ENCODE measurements around the gene TCP11L2.

TCP11L2 gene

DNA sequence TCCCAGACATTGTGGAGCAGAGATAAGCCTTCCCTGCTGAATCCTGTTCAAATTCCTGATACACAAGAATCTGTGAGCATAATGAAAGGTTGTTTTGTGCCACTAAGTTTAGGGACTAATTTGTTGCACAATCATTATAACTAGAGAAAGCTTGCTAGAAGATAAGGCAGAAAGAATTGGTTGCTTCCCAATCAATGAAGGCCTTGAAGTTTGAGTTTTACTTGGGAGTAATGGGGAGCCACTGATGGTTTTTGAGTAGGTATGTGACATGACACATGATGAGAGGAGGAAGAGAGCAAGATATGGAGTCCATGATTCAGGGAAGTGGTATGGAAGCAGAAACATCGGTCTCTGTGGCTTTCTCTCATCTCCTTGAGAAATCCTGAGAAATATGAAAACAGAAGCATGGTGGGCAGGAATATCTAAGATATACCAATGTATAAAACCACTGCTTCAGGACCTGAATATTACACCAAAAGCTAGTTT is 13.3 kb upstream of the TCP11L2 start:
- Mint-ChIP-seq H3K27ac (no peak overlapping the region), H3K9me3 (no peaks in the 10 kb centered on the region), H3K36me3 (ENCODE audit: low read depth) (no peaks in the 10 kb centered on the region), H3K4me3 (no peak overlapping the region), H3K4me1 (ENCODE audit: low read depth) (peaks cover 31% of the 10 kb centered on the region), H3K27me3 (peaks cover 20% of the 10 kb centered on the region)
- intact Hi-C loops (cut with micrococcal nuclease): no loop called here

DNA sequence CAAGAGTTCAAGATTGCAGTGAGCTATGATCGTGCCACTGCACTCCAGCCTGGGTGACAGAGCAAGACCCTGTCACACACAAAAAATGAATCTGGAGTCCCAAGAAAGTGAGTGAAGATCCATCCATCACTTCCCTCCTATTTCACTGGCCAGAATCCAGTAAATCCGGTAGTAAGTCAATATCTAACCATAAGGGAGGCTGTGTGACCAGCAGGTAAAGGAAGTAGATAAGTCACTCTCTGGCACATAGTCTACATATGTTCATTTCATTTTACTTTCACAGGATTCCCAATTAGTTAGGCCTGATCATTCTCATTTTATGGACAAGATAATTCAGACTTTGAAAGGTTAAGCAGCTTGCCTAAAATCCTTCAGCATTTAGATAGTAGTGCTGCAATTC is 11.9 kb upstream of the TCP11L2 start:
- H3K27me3 Mint-ChIP-seq: peaks cover 11% of the 10 kb centered on the region
- H3K36me3 Mint-ChIP-seq (ENCODE audit: low read depth): no peaks in the 10 kb centered on the region
- H3K9me3 Mint-ChIP-seq: no peaks in the 10 kb centered on the region
- no peak overlapping the region for H3K27ac Mint-ChIP-seq
- peaks cover 24% of the 10 kb centered on the region for H3K4me1 Mint-ChIP-seq (ENCODE audit: low read depth)
- intact Hi-C loops (cut with micrococcal nuclease): no loop called here
- H3K4me3 Mint-ChIP-seq: no peak overlapping the region

DNA sequence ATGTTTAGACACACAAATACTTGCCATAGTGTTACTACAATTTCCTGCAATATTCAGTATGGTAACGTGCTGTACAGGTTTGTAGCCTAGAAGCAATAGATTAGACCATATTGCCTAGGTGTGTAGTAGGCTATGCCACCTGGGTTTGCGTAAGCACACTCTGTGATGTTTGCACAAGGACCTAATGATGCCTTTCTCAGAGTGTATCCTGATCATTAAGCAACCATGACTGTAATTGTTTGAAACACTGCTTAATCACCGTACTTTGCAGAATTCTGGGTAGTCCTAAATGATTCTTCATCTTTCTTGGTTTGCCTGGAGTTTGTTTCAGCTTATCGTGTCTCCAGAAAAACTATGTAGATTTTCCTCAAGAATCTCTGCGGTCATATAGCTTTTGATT is 11.2 kb upstream of the TCP11L2 start:
- Mint-ChIP-seq H3K9me3 (no peaks in the 10 kb centered on the region), H3K27me3 (peaks cover 10% of the 10 kb centered on the region), H3K4me3 (no peak overlapping the region), H3K4me1 (ENCODE audit: low read depth) (peaks cover 24% of the 10 kb centered on the region), H3K36me3 (ENCODE audit: low read depth) (no peaks in the 10 kb centered on the region), H3K27ac (no peak overlapping the region)
- intact Hi-C loops (cut with micrococcal nuclease): no loop called here

DNA sequence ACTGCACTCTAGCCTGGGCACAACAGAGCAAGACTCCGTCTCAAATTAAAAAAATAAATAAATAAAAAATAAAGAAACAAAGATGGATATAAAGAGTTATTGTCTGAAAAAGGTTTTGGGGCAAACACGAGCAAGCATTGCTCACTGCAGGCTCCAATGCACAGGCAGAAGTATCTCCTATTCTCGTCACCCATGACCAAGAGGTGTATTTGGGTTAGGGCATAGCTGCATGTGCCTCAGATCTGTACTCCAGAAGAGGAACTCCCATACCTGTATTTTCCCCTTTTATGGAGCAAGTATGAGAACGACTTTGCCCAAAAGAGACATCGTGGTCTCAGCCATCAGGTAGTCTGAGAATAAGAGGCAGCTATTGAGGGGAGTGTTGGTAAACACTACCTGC is 10.2 kb upstream of the TCP11L2 start:
- intact Hi-C loops (cut with micrococcal nuclease): no loop called here
- Mint-ChIP-seq H3K4me3 (no peak overlapping the region), H3K27me3 (peaks cover 1% of the 10 kb centered on the region), H3K36me3 (ENCODE audit: low read depth) (no peaks in the 10 kb centered on the region), H3K4me1 (ENCODE audit: low read depth) (peaks cover 24% of the 10 kb centered on the region), H3K27ac (no peak overlapping the region), H3K9me3 (no peaks in the 10 kb centered on the region)

DNA sequence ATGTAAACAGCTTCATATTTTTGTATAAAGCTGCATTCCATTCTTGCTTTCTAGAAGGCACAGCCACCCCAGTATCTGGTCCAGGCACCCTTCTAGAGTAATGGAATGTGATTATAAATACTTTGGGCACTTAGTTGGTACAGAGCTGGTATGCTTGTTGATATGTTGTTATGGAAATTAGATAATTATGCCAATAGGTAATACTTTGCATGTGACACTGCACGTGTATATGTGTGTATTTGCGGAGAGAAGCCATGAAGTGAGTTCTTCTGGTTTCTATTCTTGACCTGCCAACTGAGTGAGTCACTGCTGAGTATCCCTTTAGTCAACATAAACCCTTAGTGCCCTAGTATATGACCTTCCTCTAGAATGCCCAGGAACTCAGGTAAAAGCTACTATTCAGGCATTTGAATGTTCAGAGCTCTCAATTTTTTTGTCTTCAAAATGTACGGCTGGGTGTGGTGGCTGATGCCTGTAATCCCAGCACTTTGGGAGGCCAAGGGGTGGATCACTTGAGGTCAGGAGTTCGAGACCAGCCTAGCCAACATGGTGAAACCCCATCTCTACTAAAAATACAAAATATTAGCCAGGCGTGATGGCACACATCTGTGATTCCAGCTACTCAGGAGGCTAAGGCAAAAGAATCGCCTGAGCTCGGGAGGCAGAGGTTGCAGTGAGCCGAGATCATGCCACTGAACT is 6.2 kb upstream of the TCP11L2 start:
- Mint-ChIP-seq H3K36me3 (ENCODE audit: low read depth) (no peaks in the 10 kb centered on the region), H3K9me3 (no peaks in the 10 kb centered on the region), H3K4me1 (ENCODE audit: low read depth) (peaks cover 4% of the 10 kb centered on the region), H3K27ac (no peak overlapping the region), H3K4me3 (no peak overlapping the region), H3K27me3 (peaks cover 1% of the 10 kb centered on the region)
- intact Hi-C loops (cut with micrococcal nuclease): no loop called here

DNA sequence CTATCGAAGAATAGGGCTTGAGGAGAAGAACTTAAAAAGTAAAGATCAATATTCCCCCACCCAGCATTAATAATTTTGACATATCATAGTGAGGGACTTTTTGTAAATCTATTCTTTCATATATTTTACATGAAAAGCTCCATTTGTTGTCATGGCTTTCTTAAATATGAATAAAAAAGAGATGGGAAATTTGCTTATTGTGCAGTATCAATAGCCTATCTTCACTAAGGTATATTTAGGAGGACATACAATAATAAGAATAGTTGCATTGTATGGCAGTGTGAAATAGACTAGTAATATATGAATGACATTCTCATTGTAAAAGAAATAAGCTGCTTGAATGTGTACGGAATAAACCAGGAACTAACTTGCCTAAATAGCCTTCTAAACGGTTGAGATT is 5.5 kb upstream of the TCP11L2 start:
- intact Hi-C loops (cut with micrococcal nuclease): no loop called here
- H3K27me3 Mint-ChIP-seq: peaks cover 1% of the 10 kb centered on the region
- no peak overlapping the region for H3K27ac Mint-ChIP-seq
- no peaks in the 10 kb centered on the region for H3K36me3 Mint-ChIP-seq (ENCODE audit: low read depth)
- no peaks in the 10 kb centered on the region for H3K9me3 Mint-ChIP-seq
- no peak overlapping the region for H3K4me3 Mint-ChIP-seq
- peaks cover 7% of the 10 kb centered on the region for H3K4me1 Mint-ChIP-seq (ENCODE audit: low read depth)

DNA sequence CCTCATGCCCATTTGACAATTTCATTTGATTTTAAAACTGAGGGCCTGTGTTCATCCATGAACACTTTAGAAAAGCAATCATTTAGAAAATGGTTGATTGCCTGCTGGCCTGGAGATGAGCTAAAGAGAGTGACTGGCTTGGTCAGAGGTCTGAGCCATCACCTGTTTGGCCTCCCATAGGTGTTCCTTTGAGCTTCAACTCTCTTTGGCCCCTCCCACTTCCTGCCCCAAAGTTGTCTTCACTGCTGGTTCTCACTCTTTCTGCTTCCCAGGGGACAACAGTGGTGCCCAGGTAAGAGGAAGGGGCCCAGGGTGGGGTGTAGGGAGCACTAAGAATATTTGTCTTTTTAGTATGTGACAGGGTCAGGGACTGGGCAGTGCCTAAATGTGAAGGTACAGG is 4.9 kb upstream of the TCP11L2 start:
- no peaks in the 10 kb centered on the region for H3K9me3 Mint-ChIP-seq
- H3K27ac Mint-ChIP-seq: no peak overlapping the region
- intact Hi-C loops (cut with micrococcal nuclease): no loop called here
- H3K27me3 Mint-ChIP-seq: peaks cover 1% of the 10 kb centered on the region
- H3K36me3 Mint-ChIP-seq (ENCODE audit: low read depth): peaks cover 5% of the 10 kb centered on the region
- H3K4me3 Mint-ChIP-seq: no peak overlapping the region
- peaks cover 7% of the 10 kb centered on the region for H3K4me1 Mint-ChIP-seq (ENCODE audit: low read depth)

DNA sequence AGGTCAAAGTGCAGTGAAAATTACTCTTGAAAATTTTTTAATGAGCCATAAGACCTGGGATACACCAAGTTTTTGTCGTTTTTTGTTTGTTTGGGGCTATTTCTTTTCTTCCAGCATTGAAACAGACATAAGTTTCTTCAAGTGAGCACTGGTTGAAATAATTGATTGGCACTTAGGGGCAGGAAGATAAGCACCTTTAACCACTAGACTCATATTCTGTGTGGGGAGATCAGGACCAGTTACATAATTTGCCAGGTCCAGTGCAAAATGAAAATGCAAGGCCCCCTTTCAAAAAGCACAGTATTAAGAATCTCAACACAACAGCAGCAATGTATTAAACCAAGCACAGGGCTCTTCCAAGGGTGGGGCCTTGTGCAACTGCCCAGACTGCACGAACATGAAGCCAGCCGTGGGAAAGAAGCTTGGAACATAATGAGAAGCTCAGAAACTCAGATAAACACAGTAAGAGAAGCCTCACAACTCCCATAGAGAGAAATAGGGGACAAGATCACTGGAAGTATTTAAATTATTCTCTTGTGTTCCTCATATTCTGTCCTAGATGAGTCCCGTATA is 3.2 kb upstream of the TCP11L2 start:
- intact Hi-C loops (cut with micrococcal nuclease): no loop called here
- H3K9me3 Mint-ChIP-seq: no peaks in the 10 kb centered on the region
- no peak overlapping the region for H3K4me3 Mint-ChIP-seq
- H3K27me3 Mint-ChIP-seq: peaks cover 1% of the 10 kb centered on the region
- peaks cover 20% of the 10 kb centered on the region for H3K4me1 Mint-ChIP-seq (ENCODE audit: low read depth)
- peaks cover 11% of the 10 kb centered on the region for H3K36me3 Mint-ChIP-seq (ENCODE audit: low read depth)
- no peak overlapping the region for H3K27ac Mint-ChIP-seq

DNA sequence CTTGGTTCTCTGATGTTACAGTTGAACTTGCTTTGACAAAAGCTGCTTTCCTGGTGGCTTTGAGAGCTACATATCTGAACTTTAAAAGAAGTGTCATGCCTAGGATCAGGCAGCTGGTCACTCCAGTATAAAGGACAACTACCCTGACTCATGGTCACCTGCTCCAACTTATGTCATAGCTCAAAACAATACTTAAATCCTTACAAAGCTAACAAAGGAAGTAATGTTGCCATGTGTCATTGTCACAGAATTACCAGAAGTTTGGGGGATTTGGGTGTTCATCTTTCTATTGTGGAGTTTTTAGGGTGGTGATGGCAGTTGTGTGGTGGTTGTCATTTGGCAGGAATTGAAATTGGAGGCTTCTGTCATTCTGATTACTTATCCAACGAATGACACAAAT is 1.8 kb upstream of the TCP11L2 start:
- Mint-ChIP-seq H3K9me3 (no peaks in the 10 kb centered on the region), H3K27ac (no peak overlapping the region), H3K27me3 (no peaks in the 10 kb centered on the region), H3K36me3 (ENCODE audit: low read depth) (peaks cover 11% of the 10 kb centered on the region), H3K4me1 (ENCODE audit: low read depth) (peaks cover 35% of the 10 kb centered on the region), H3K4me3 (no peak overlapping the region)
- intact Hi-C loops (cut with micrococcal nuclease): no loop called here

DNA sequence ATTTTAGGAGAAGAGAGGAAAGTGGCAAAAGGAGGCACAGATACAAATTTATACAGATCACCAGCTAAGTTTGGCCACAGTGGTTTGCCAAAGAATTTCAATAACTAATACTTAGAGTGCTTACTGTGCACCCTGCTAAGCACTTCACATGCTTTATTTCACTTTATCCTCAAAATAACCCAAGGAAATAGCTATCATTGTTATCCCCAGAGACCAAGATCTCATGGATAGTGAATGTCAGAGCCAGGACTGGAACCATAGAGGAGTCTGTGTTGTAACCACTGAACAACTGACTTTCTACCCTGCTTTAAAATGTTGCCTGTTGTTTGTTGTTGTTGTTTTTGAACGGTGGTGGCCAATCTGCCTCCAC is 1.3 kb upstream of the TCP11L2 start:
- intact Hi-C loops (cut with micrococcal nuclease): no loop called here
- H3K27me3 Mint-ChIP-seq: no peaks in the 10 kb centered on the region
- no peaks in the 10 kb centered on the region for H3K9me3 Mint-ChIP-seq
- H3K36me3 Mint-ChIP-seq (ENCODE audit: low read depth): peaks cover 11% of the 10 kb centered on the region
- peaks cover 39% of the 10 kb centered on the region for H3K4me1 Mint-ChIP-seq (ENCODE audit: low read depth)
- no peak overlapping the region for H3K4me3 Mint-ChIP-seq
- H3K27ac Mint-ChIP-seq: peak overlapping the region; percentile 99

DNA sequence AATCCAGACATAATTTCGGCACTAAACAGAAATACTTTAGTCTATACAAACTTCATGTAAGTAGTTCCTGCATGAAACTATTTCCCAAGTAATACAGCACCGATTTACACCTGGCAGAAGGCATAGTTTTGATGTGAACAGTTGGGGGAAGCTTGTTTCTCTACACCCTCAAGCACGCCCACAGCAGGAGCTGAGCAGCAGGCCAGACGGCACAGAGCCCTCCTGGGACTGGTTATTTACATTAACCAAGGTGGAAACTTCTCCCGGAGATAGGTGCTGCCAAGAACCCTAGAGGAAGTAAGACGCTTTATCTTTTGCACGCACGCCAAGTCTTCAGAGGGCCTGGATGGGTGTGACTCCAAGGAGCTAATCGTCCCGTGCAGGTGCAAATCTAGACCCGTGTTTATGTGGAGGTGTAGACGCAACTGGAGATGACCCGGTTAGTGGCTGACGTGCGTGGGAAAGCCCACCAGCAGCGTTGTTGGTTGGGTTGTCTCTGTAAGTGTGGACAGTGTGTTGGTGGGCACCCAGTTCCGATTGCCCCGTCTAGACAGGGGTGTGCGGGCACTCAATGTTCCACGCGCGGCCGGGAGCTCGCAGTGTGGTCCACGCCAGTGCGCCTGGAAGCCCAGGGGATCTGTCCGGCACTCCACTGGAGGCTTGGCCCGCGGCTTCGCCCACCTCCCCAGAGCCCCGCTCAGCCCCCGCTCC is 767 bp upstream of the TCP11L2 start:
- intact Hi-C loops (cut with micrococcal nuclease): loop anchor here (2.0 kb wide), 1 partner anchor 55 kb away; the partner anchor contains the start of gene POLR3B
- H3K36me3 Mint-ChIP-seq (ENCODE audit: low read depth): peaks cover 11% of the 10 kb centered on the region
- H3K4me3 Mint-ChIP-seq: peak overlapping the region; percentile 76
- no peaks in the 10 kb centered on the region for H3K27me3 Mint-ChIP-seq
- H3K4me1 Mint-ChIP-seq (ENCODE audit: low read depth): peaks cover 42% of the 10 kb centered on the region
- H3K9me3 Mint-ChIP-seq: no peaks in the 10 kb centered on the region
- H3K27ac Mint-ChIP-seq: peak overlapping the region; percentile 99

DNA sequence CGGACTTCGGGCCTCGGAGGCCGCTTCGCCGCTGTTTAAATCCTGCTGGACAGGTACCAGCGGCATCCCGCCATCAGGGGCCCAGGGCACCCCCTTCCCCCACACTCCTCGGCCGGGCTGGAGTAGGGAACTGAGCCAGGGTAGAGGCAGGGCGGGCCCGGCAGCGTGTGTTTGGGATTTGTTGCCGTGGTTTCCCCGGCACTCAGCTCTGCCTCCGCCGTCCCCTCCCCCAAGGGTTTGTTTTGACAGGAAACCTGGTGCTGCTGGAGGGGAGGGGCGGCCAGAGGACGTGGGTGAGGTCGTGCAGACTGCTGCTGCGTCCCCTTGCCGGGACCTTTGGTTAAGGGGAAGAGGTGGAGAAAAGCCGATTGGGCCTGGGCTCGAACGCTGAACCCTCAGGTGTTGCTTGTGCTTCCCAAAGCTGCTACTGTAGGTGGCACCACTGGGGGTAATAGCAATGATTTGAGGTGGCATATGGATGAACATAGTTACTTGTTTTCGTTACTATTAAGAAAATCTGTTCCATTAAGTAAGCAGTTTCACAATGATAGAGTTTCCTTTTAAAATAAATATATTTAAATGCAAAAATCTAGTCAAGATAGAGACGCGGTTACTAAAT is 778 bp downstream of the TCP11L2 start:
- intact Hi-C loops (cut with micrococcal nuclease): loop anchor here (2.0 kb wide), 1 partner anchor 53 kb away; the partner anchor contains the start of gene POLR3B
- no peaks in the 10 kb centered on the region for H3K9me3 Mint-ChIP-seq
- peaks cover 43% of the 10 kb centered on the region for H3K4me1 Mint-ChIP-seq (ENCODE audit: low read depth)
- H3K4me3 Mint-ChIP-seq: peak overlapping the region; percentile 95
- H3K36me3 Mint-ChIP-seq (ENCODE audit: low read depth): peaks cover 11% of the 10 kb centered on the region
- H3K27ac Mint-ChIP-seq: peak overlapping the region; percentile 99
- H3K27me3 Mint-ChIP-seq: no peaks in the 10 kb centered on the region

DNA sequence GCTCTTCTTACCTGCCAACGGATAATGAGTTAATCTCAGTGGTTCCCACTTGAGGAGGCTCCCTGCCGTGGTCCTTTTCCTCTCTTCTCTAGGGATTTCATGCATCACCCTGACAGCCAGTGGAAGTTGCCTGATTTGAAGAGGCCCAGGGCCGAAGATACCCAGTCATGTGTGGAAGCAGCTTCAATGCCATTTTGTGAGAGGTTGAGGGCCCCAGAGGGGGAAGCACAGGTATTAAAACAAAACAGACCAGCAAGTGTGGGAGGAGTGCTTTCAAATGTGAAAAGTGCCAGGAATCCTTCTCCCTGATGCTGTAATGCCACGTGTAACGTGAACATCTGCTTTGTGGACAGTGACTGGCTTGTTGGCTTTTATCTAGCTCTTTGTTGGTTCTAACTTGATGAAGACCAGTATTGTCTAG is 1.5 kb downstream of the TCP11L2 start:
- H3K4me1 Mint-ChIP-seq (ENCODE audit: low read depth): peaks cover 50% of the 10 kb centered on the region

DNA sequence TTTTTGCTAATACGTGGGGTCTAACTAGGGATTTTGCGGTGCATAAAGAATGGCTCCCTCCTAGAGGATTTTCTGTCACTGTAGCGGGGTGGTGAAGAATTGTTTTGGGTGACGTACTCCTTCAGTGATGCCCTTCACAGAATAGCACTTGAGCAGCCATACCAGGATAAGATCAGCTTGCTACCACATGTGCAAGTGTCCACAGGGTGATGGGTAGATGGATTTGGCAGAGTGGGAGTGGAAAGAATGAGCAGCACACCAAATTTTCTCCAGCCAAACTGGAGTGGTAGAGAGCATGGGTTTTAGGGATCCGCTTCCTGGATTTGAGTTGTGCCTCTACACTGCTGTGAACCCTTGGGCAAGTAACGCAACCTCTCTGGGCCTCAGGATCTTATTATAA is 2.3 kb downstream of the TCP11L2 start:
- intact Hi-C loops (cut with micrococcal nuclease): no loop called here
- peaks cover 57% of the 10 kb centered on the region for H3K4me1 Mint-ChIP-seq (ENCODE audit: low read depth)
- H3K9me3 Mint-ChIP-seq: no peaks in the 10 kb centered on the region
- H3K4me3 Mint-ChIP-seq: no peak overlapping the region
- H3K36me3 Mint-ChIP-seq (ENCODE audit: low read depth): peaks cover 11% of the 10 kb centered on the region
- no peak overlapping the region for H3K27ac Mint-ChIP-seq
- H3K27me3 Mint-ChIP-seq: no peaks in the 10 kb centered on the region

More for the DNA sequence above, 1.5 kb downstream of the TCP11L2 start:
- peaks cover 11% of the 10 kb centered on the region for H3K36me3 Mint-ChIP-seq (ENCODE audit: low read depth)
- intact Hi-C loops (cut with micrococcal nuclease): no loop called here
- no peaks in the 10 kb centered on the region for H3K9me3 Mint-ChIP-seq
- peak overlapping the region; percentile 99 for H3K27ac Mint-ChIP-seq
- H3K4me3 Mint-ChIP-seq: peak overlapping the region; percentile 23
- no peaks in the 10 kb centered on the region for H3K27me3 Mint-ChIP-seq
